AG04450 (cell line): ENCODE measurements around the gene FGF22. TPM values are rescaled to one million over a fixed set of nuclear protein-coding genes. Genes with fewer than 3 reads are reported as not detected.
"Not testable (repeated sequence)": the region's sequence is repeated elsewhere in the genome, so short reads cannot be mapped to it uniquely, and the experiment has no call there.

Experiments
- CTCF ChIA-PET: fragments of 300-600, 350-600 bp; formaldehyde crosslinking; extraction: SDS; loops from one replicate; lab custom pipeline; 2022; ENCODE audit warnings: antibody characterized with exemption, inconsistent platforms; lab: Charles Lee
- POLR2A ChIA-PET: fragments of 350-600 bp; formaldehyde crosslinking; extraction: SDS; loops from one replicate; lab custom pipeline; 2021; ENCODE audit warnings: antibody characterized with exemption, inconsistent platforms; lab: Yijun Ruan, JAX
- DNase-seq: peaks from one replicate; pipeline ENCODE4 v3.0.0-alpha.2; 2011; ENCODE audit warnings: low read depth, low spot score
- H3K27ac ChIP-seq: one replicate; pipeline ENCODE4 v1.5.1; 2012; ENCODE audit warnings: low read depth, low read length, control low read depth
- H3K27me3 ChIP-seq: one replicate; pipeline ENCODE4 v1.6.0; 2012; ENCODE audit warnings: low read length; ENCODE audit not compliant: control insufficient read depth, insufficient read depth
- H3K4me3 ChIP-seq: 2 replicates; pipeline ENCODE4 v1.5.1; 2011; ENCODE audit warnings: mild to moderate bottlenecking, low read depth, low read length, control low read depth
- H3K9me3 ChIP-seq: 2 replicates; pipeline ENCODE4 v1.5.1; 2012; ENCODE audit warnings: low read length; ENCODE audit not compliant: control insufficient read depth, insufficient read depth
- polyA plus RNA-seq: library from polyadenylated mRNA; depleted of rRNA; stranded (reverse); fragments of >200 nt; gene quantifications from 2 replicates; pipeline ENCODE4 v1.2.3, GENCODE V29; 2011
- TF ChIP-seq, protein P1 (sequence below): IDR thresholded peaks from 2 replicates; pipeline ENCODE4 v1.5.1; 2011; ENCODE audit warnings: low read depth, low read length, control low read depth, inconsistent platforms

FGF22 gene
- polyA plus RNA-seq, 1 experiment = not detected

DNA sequence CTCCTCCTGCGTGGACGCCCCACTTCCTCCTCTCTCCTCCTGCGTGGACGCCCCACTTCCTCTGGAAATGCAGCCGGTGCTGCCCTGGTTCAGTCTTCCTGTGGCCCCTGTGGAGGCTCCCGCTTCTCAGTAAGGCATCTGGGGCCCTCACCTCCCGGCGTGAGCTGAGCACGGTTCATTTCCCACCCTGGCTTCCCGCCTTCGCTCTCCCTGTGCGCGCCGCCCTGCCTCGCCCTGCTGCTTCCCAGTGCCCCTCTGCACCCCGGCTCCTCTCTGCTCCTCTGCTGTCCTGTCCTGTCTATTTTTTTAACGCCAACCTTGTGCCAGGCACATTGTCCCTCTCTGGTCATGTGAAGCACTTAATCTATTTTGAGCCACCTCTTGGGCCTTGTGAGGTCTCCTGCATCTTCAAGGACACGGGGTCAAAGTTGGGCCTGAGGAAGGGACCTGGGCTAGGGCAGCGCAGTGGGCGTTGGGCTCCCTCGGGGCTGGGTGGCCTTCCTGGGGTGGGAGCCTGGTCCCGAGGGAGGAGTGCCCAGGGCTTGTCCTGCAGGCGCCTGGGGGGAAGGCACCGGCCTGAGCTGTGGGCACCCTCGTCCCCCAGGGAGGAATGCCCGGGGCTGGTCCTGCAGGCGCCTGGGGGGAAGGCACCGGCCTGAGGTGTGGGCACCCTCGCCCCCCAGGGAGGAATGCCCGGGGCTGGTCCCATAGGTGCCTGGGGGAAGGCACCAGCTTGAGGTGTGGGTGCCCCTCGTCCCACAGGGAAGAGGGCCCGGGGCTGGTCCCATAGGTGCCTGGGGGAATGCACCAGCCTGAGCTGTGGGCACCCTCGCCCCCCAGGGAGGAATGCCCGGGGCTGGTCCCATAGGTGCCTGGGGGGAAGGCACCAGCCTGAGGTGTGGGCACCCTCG lies 37.0 kb upstream of the FGF22 start:
- Histone ChIP-seq H3K4me3 (no peak overlapping the region), H3K27ac (no peak overlapping the region), H3K9me3 (peaks cover 16% of the 10 kb centered on the region; the same call in 1 of the 2 replicates), H3K27me3 (no peaks in the 10 kb centered on the region)
- POLR2A ChIA-PET = interaction anchor here (0.7 kb wide), 1 partner anchor 75 kb away, joined by 3 read pairs; no protein-coding TSS in a partner anchor
- CTCF ChIA-PET = no interaction called here
- no peak for DNase-seq
- TF ChIP-seq, protein P1, sequence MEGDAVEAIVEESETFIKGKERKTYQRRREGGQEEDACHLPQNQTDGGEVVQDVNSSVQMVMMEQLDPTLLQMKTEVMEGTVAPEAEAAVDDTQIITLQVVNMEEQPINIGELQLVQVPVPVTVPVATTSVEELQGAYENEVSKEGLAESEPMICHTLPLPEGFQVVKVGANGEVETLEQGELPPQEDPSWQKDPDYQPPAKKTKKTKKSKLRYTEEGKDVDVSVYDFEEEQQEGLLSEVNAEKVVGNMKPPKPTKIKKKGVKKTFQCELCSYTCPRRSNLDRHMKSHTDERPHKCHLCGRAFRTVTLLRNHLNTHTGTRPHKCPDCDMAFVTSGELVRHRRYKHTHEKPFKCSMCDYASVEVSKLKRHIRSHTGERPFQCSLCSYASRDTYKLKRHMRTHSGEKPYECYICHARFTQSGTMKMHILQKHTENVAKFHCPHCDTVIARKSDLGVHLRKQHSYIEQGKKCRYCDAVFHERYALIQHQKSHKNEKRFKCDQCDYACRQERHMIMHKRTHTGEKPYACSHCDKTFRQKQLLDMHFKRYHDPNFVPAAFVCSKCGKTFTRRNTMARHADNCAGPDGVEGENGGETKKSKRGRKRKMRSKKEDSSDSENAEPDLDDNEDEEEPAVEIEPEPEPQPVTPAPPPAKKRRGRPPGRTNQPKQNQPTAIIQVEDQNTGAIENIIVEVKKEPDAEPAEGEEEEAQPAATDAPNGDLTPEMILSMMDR = no peak

DNA sequence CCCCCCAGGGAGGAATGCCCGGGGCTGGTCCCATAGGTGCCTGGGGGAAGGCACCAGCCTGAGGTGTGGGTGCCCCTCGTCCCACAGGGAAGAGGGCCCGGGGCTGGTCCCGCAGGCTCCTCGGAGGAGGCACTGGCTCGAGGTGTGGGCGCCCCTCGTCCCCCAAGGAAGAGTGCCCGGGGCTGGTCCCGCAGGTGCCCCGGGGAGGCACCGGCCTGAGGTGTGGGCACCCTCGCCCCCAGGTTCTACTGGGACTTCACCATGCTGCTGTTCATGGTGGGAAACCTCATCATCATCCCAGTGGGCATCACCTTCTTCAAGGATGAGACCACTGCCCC lies 36.4 kb upstream of the FGF22 start:
- H3K27me3 ChIP-seq, H3K4me3 ChIP-seq, DNase-seq, H3K27ac ChIP-seq, CTCF ChIA-PET: not testable (repeated sequence)
- H3K9me3 ChIP-seq = peaks cover 12% of the 10 kb centered on the region; the same call in 1 of the 2 replicates
- POLR2A ChIA-PET = interaction anchor here (0.7 kb wide), 1 partner anchor 74 kb away, joined by 3 read pairs; no protein-coding TSS in a partner anchor

DNA sequence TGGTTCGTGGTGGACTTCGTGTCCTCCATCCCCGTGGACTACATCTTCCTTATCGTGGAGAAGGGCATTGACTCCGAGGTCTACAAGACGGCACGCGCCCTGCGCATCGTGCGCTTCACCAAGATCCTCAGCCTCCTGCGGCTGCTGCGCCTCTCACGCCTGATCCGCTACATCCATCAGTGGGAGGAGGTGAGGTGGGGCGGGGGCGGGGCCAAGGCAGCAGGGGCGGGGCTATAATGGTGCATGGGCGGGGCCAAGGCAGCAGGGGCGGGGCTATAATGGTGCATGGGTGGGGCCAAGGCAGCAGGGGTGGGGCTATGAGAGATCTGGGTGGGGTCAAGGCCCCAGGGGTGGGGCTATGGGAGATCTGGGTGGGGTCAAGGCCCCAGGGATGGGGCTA lies 35.9 kb upstream of the FGF22 start:
- H3K27me3 ChIP-seq, H3K4me3 ChIP-seq, POLR2A ChIA-PET, CTCF ChIA-PET, H3K27ac ChIP-seq, DNase-seq: not testable (repeated sequence)
- H3K9me3 ChIP-seq = peaks cover 12% of the 10 kb centered on the region; the same call in 1 of the 2 replicates

DNA sequence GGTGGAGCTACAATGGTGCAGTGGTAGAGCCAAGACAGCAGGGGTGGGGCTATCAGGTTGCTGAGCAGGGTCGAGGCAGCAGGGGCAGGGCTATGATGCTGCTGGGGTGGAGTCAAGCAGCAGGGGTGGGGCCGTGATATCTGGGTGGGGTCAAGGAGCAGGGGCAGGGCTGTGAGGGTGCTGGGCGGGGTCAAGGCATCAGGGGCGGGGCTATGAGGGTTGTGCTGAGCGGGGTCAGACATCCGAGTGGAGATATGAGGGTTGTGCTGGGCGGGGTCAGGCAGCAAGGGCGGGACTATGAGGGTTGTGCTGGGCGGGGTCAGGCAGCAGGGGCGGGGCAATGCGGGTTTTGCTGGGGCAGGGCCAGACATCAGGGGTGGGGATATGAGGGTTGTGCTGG lies 35.3 kb upstream of the FGF22 start:
- DNase-seq = no peak
- Histone ChIP-seq H3K27ac (no peak overlapping the region), H3K9me3 (peaks cover 12% of the 10 kb centered on the region; the same call in 1 of the 2 replicates), H3K27me3 (no peaks in the 10 kb centered on the region), H3K4me3 (no peak overlapping the region)
- CTCF ChIA-PET = no interaction called here
- POLR2A ChIA-PET = no interaction called here
- TF ChIP-seq, protein P1 = no peak

DNA sequence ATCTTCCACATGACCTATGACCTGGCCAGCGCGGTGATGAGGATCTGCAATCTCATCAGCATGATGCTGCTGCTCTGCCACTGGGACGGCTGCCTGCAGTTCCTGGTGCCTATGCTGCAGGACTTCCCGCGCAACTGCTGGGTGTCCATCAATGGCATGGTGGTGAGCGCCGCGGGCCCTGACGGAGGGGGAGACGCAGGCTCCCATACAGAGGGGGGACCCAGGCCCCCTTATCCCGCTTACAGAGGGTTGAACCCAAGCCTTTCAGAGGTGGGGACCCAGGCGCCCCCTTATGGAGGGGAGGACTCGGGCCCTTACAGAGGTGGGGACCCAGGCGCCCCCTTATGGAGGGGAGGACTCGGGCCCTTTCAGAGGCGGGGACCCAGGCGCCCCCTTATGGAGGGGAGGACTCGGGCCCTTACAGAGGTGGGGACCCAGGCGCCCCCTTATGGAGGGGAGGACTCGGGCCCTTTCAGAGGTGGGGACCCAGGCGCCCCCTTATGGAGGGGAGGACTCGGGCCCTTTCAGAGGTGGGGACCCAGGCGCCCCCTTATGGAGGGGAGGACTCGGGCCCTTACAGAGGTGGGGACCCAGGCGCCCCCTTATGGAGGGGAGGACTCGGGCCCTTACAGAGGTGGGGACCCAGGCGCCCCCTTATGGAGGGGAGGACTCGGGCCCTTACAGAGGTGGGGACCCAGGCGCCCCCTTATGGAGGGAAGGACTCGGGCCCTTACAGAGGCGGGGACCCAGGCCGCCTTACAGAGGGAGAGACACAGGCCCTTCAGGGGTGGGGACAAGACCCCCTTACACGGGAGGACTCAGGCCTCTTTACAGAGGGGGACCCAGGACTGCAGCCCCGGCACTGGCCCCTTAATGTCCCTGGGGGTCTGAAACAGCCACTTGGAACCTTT lies 34.4 kb upstream of the FGF22 start:
- POLR2A ChIA-PET, H3K27me3 ChIP-seq, CTCF ChIA-PET, H3K4me3 ChIP-seq, H3K27ac ChIP-seq, DNase-seq: not testable (repeated sequence)
- H3K9me3 ChIP-seq = peaks cover 12% of the 10 kb centered on the region; the same call in 1 of the 2 replicates

DNA sequence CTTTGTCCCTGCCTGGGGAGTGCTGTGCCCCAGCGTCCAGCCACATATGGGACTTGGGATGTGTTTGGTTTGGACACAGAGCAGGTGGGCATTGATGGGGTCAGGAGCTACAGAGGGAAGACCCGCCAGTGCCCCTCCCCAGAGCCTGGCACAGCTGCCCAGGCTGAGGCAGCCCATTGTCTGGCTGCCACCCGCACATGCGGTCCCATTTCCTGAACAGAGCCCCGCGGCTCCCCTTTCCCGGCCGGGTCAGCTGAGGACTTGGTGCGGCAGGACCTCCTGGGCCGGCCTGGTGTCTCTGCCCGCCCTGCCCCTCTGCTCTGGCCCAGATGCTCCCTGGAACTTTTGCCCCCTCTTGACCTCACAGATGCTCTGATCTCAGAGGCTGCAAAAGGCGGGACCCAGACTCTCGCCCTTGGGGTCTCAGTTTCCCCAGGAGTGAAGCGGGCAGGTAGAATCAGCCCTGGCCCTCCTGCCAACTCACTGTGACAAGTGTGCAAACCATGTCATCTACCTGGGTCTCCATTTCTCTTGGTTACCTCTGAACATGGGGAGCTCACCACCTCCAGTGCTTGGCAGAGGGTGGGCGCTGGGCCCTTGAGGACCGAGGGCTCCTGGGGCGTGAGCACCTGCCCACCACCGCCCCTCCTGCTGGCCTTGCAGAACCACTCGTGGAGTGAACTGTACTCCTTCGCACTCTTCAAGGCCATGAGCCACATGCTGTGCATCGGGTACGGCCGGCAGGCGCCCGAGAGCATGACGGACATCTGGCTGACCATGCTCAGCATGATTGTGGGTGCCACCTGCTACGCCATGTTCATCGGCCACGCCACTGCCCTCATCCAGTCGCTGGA lies 32.2 kb upstream of the FGF22 start:
- DNase-seq = no peak
- POLR2A ChIA-PET = no interaction called here
- no peak overlapping the region for H3K27ac ChIP-seq
- H3K27me3 ChIP-seq = no peaks in the 10 kb centered on the region
- CTCF ChIA-PET = no interaction called here
- TF ChIP-seq, protein P1 = no peak
- H3K9me3 ChIP-seq = no peaks in the 10 kb centered on the region; the same call in 1 of the 2 replicates
- no peak overlapping the region for H3K4me3 ChIP-seq
